HCT116 (cell line): ENCODE data around the gene TUBA4A. TPM values are rescaled to one million over a fixed set of nuclear protein-coding genes. Genes with fewer than 3 reads are reported as not detected.

Experiments used
- ATAC-seq: fragments of 200-7000 bp; cut with Tn5 transposase; 2 replicates; pipeline ENCODE4 v1.9.1; 2020; ENCODE audit warnings: mild to moderate bottlenecking, moderate library complexity
- BruUV-seq: library from RNA; stranded (reverse); fragments of 400-500 nt; replicated peaks from 2 replicates; lab custom pipeline; 2021; lab: Mats Ljungman, UMichigan
- CTCF ChIA-PET: fragments of 300-600 bp; sonication (Branson Sonifier 250); formaldehyde crosslinking; loops from one replicate; lab custom pipeline; 2021; ENCODE audit warnings: antibody characterized with exemption; lab: Charles Lee
- POLR2A ChIA-PET: fragments of 300-600, 350-600 bp; sonication (Branson Sonifier 250); formaldehyde crosslinking; loops from one replicate; lab custom pipeline; 2021; ENCODE audit warnings: antibody characterized with exemption; lab: Charles Lee
- RAD21 ChIA-PET, 2 experiments: fragments of 300-600 bp; sonication (Branson Sonifier 250); formaldehyde crosslinking; loops; one replicate each; lab custom pipeline; 2023; ENCODE audit warnings: low total read pairs in 2 of 2; ENCODE audit not compliant: uncharacterized antibody in 2 of 2, unreplicated experiment in 2 of 2, low non-redundant PET in 1 of 2; lab: Charles Lee
- DNase-seq: peaks from one replicate; pipeline ENCODE4 v3.0.0-alpha.2; 2010; ENCODE audit warnings: low read depth, low spot score
- H2AFZ ChIP-seq: fragments of 200-600 bp; shearing (Covaris generic), sonication (generic); 2 replicates; pipeline ENCODE4 v1.6.1; 2017; ENCODE audit warnings: low read depth, mixed run types, mixed read lengths, antibody characterized with exemption, low read length; ENCODE audit not compliant: poor library complexity, severe bottlenecking
- H3K27ac ChIP-seq: 2 replicates; pipeline ENCODE4 v1.5.1; 2012; ENCODE audit warnings: low read depth, low read length
- H3K27me3 ChIP-seq: fragments of 200-600 bp; sonication (generic); 2 replicates; pipeline ENCODE4 v1.6.1; 2016; ENCODE audit warnings: mixed run types, low read length, mixed read lengths; ENCODE audit not compliant: insufficient read depth
- H3K36me3 ChIP-seq, 2 experiments: fragments of 200-500 bp in 1 of 2; fragments of 200-600 bp in 1 of 2; sonication (Bioruptor generic) in 1 of 2; sonication (generic) in 1 of 2; 2 replicates each; pipeline versions ENCODE4 v1.5.1 to v1.6.1; 2014 to 2016; ENCODE audit warnings: low read length in 2 of 2, inconsistent platforms in 1 of 2, mixed read lengths in 1 of 2, mixed run types in 1 of 2; ENCODE audit not compliant: insufficient read depth in 2 of 2, control insufficient read depth in 1 of 2
- H3K4me1 ChIP-seq, 2 experiments: fragments of 200-600 bp in 1 of 2; sonication (generic) in 1 of 2; 2 replicates each; pipeline versions ENCODE4 v1.5.1 to v1.6.1; 2012 to 2017; ENCODE audit warnings: low read length in 2 of 2, inconsistent platforms in 1 of 2, mild to moderate bottlenecking in 1 of 2, mixed read lengths in 1 of 2, mixed run types in 1 of 2, moderate library complexity in 1 of 2; ENCODE audit not compliant: insufficient read depth in 2 of 2, control insufficient read depth in 1 of 2
- H3K4me2 ChIP-seq: fragments of 200-600 bp; sonication (generic); 2 replicates; pipeline ENCODE4 v1.6.1; 2017; ENCODE audit warnings: mixed run types, low read length, mixed read lengths
- H3K4me3 ChIP-seq, 2 experiments: fragments of 200-600 bp in 1 of 2; sonication (generic) in 1 of 2; replicated peaks in 1 of 2; 2 replicates each; pipeline ENCODE4 v1.5.1; 2011 to 2016; ENCODE audit warnings: low read length in 2 of 2, control low read depth in 1 of 2, low read depth in 1 of 2, mild to moderate bottlenecking in 1 of 2, mixed read lengths in 1 of 2, mixed run types in 1 of 2
- H3K79me2 ChIP-seq: fragments of 200-600 bp; sonication (generic); 2 replicates; pipeline ENCODE4 v1.6.1; 2017; ENCODE audit warnings: mild to moderate bottlenecking, mixed run types, low read length, moderate library complexity, mixed read lengths; ENCODE audit not compliant: insufficient read depth
- H3K9ac ChIP-seq: fragments of 200-600 bp; sonication (generic); 2 replicates; pipeline ENCODE4 v1.6.1; 2016; ENCODE audit warnings: low read length, mixed read lengths
- H3K9me2 ChIP-seq: fragments of 200-600 bp; sonication (generic), shearing (Covaris generic); 2 replicates; pipeline ENCODE4 v1.6.1; 2017; ENCODE audit warnings: mixed run types, mild to moderate bottlenecking, moderate library complexity; ENCODE audit not compliant: insufficient read depth
- H3K9me3 ChIP-seq, 2 experiments: fragments of 200-500 bp in 1 of 2; fragments of 200-600 bp in 1 of 2; sonication (Bioruptor generic) in 1 of 2; sonication (generic) in 1 of 2; 2 replicates each; pipeline ENCODE4 v1.6.1; 2014 to 2017; ENCODE audit warnings: low read length in 2 of 2, mixed read lengths in 2 of 2, inconsistent platforms in 1 of 2, low read depth in 1 of 2, mild to moderate bottlenecking in 1 of 2, mixed run types in 1 of 2, moderate library complexity in 1 of 2; ENCODE audit not compliant: control insufficient read depth in 1 of 2, insufficient read depth in 1 of 2
- H4K20me1 ChIP-seq: fragments of 200-600 bp; sonication (generic), shearing (Covaris generic); 2 replicates; pipeline ENCODE4 v1.6.1; 2017; ENCODE audit warnings: mixed run types, mild to moderate bottlenecking, moderate library complexity; ENCODE audit not compliant: insufficient read depth
- CBX3 ChIP-seq: IDR thresholded peaks from 2 replicates; pipeline ENCODE4 v1.6.1; 2012; ENCODE audit warnings: low read depth
- EGR1 ChIP-seq: IDR thresholded peaks from 2 replicates; pipeline ENCODE4 v1.6.1; 2012; ENCODE audit warnings: low read depth
- POLR2A ChIP-seq: IDR thresholded peaks from 2 replicates; pipeline ENCODE4 v1.7.0; 2011; ENCODE audit warnings: borderline replicate concordance; ENCODE audit not compliant: insufficient read depth, insufficient read length; ENCODE audit errors: extremely low read depth
- POLR2AphosphoS5 ChIP-seq: IDR thresholded peaks from 2 replicates; pipeline ENCODE4 v1.6.1; 2011; ENCODE audit warnings: mild to moderate bottlenecking, low read depth, low read length, moderate library complexity
- SIN3A ChIP-seq: IDR thresholded peaks from 2 replicates; pipeline ENCODE4 v1.6.1; 2012; ENCODE audit warnings: low read depth
- YY1 ChIP-seq: IDR thresholded peaks from 2 replicates; pipeline ENCODE4 v1.6.1; 2011; ENCODE audit warnings: low read length, low read depth, moderate library complexity, mild to moderate bottlenecking; ENCODE audit not compliant: insufficient replicate concordance; ENCODE audit errors: extremely low read depth
- ZFX ChIP-seq: fragments of 450-650 bp; IDR thresholded peaks from 2 replicates; pipeline ENCODE4 v1.6.1; 2017
- intact Hi-C: fragments of 100-400 bp; cut with micrococcal nuclease; formaldehyde crosslinking; loops from 2 replicates; pipeline ENCODE4 v1.10.0; 2022
- total RNA-seq: library from RNA; stranded (reverse); gene quantifications from one replicate; pipeline ENCODE4 v1.2.1, GENCODE V29; 2021; ENCODE audit not compliant: unreplicated experiment
- TF ChIP-seq, protein P1 (sequence below): IDR thresholded peaks from 2 replicates; pipeline ENCODE4 v1.6.1; 2012
- TF ChIP-seq, protein P2 (sequence below): IDR thresholded peaks from 2 replicates; pipeline ENCODE4 v1.6.1; 2011; ENCODE audit warnings: mild to moderate bottlenecking, low read length, moderate library complexity; ENCODE audit not compliant: insufficient replicate concordance; ENCODE audit errors: extremely low read depth

Gene TUBA4A
- total RNA-seq, 1 experiment from 2014 or later, result 32.7 TPM

DNA sequence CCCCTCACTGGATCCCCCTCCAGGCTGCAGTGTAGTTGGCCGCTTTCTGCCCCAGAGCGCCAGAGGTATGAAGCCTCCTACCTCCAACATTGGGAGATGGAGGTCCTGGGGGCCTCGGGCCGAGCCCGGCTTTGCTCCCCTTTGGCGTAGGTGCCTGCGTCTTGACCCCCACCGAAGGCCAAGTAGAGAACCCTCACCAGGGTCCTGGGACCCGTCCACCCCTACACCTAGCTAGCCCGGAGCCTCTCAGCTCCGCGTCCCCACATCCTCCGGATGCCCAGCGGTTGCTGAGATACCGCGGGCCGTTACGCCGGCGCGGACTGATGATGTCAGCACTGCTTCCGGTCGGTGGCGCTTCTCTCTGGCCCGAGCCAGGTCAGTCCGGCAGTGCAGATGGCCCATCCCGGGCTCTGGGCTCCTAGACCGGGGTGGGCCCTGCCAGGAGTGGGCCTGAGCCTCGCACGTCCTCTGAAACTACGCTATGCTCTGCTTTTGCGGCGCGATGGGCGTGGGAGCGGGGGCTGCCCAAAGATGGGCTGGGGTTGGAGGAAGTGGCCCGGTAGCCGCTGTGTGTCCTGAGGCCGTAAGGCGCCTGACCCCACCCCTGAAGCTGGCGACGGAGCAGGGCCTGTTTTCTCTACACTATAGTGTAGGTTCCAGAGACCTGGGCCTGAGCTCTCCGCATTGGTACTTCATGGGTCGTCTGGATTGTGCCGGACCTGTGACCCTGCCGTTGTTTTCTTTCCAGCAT is 8.4 kb downstream of the TUBA4A start, which contains the start of the genes GLB1L and STK16:
TSS of gene GLB1L (minus strand) at position 297 of the 751 bp plus-strand sequence. CDS start 1,871 bp downstream, outside the sequence.
TSS of gene STK16 (plus strand) at position 332 of the 751 bp plus-strand sequence. CDS start 521 bp downstream, outside the sequence.
- TF ChIP-seq ZFX, result peak; percentile 91; the same call in 1 of the 2 replicates
- peak; percentile 72 for TF ChIP-seq POLR2A
- TF ChIP-seq CBX3, result no peak
- TF ChIP-seq, protein P1, sequence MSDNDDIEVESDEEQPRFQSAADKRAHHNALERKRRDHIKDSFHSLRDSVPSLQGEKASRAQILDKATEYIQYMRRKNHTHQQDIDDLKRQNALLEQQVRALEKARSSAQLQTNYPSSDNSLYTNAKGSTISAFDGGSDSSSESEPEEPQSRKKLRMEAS, result no peak
- TF ChIP-seq, protein P2, sequence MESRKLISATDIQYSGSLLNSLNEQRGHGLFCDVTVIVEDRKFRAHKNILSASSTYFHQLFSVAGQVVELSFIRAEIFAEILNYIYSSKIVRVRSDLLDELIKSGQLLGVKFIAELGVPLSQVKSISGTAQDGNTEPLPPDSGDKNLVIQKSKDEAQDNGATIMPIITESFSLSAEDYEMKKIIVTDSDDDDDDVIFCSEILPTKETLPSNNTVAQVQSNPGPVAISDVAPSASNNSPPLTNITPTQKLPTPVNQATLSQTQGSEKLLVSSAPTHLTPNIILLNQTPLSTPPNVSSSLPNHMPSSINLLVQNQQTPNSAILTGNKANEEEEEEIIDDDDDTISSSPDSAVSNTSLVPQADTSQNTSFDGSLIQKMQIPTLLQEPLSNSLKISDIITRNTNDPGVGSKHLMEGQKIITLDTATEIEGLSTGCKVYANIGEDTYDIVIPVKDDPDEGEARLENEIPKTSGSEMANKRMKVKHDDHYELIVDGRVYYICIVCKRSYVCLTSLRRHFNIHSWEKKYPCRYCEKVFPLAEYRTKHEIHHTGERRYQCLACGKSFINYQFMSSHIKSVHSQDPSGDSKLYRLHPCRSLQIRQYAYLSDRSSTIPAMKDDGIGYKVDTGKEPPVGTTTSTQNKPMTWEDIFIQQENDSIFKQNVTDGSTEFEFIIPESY, result peak; percentile 25
- TF ChIP-seq EGR1, result no peak
- TF ChIP-seq SIN3A, result no peak
- TF ChIP-seq POLR2AphosphoS5, result peak; percentile 94
- peak; percentile 38 for TF ChIP-seq YY1
- Histone ChIP-seq H3K4me2 (peak within 1 kb of the TSS; percentile 87), H2AFZ (peak within 1 kb of the TSS; percentile 17), H4K20me1 (no peaks in the 10 kb centered on the region), H3K4me3 (peak within 1 kb of the TSS; percentile 80 to 96), H3K9ac (peak within 1 kb of the TSS; percentile 82), H3K4me1 (peaks cover 27 to 39% of the 10 kb centered on the region in 2 experiments), H3K79me2 (peaks cover 14% of the 10 kb centered on the region; the same call in 1 of the 2 replicates), H3K27ac (peak within 1 kb of the TSS; percentile 79), H3K27me3 (no peaks in the 10 kb centered on the region), H3K9me3 (no peaks in the 10 kb centered on the region), H3K9me2 (no peaks in the 10 kb centered on the region), H3K36me3 (peaks cover 0 to 5% of the 10 kb centered on the region in 2 experiments; a peak in 2 of 4 replicates)
- ChIA-PET RAD21 (no interaction called here), CTCF (interaction anchor here (0.6 to 2.6 kb wide), 4 partner anchors 34 to 598 kb away, joined by 3 to 19 read pairs (median 3); partner anchors contain the start of gene DNAJB2), POLR2A (interaction anchor here (0.8 to 2.5 kb wide), 4 partner anchors 9 to 29 kb away, joined by 3 to 8 read pairs (median 7); partner anchors contain the start of genes ANKZF1, ATG9A and TUBA4A)
- DNase-seq, result peak; percentile 83
- intact Hi-C loops, result no loop called here
- ATAC-seq, result peak; percentile 90
- BruUV-seq, result TSS peak; percentile 77
